Measurements from ENCODE around the gene SH3PXD2A. TPM values are rescaled to one million over a fixed set of nuclear protein-coding genes. Genes with fewer than 3 reads are reported as not detected.
A peak's percentile ranks its signal among the peaks of the same experiment; 100 is the strongest.
"Not testable (repeated sequence)": the region's sequence is repeated elsewhere in the genome, so short reads cannot be mapped to it uniquely, and the experiment has no call there.

SH3PXD2A gene
- total RNA-seq, 2 donors from 2014 or later, result 62.6 to 93.6 TPM

DNA sequence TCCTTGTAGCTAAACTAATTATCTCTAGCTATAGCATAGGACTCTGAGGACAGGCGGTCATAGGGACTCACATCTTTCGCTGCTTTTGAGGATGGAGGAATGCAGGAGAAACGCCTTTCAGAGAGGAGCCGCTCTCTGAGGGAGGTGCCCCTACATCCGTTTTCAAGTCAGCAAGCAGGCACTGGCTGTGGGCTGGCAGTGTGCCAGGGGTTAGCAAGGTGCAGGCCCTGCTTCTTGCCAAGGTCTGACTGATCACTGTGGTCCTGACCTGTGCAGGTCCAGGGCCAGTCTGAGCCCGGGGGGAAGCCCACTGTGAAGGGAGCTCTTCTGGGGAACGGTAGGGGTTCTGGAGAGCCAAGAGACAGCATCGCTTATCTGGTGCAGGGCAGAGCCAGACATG is 89.4 kb downstream of the SH3PXD2A start:
- no peak for DNase-seq (ENCODE audit: low spot score)
- intact Hi-C loops (cut with DNase I), result no loop called here

DNA sequence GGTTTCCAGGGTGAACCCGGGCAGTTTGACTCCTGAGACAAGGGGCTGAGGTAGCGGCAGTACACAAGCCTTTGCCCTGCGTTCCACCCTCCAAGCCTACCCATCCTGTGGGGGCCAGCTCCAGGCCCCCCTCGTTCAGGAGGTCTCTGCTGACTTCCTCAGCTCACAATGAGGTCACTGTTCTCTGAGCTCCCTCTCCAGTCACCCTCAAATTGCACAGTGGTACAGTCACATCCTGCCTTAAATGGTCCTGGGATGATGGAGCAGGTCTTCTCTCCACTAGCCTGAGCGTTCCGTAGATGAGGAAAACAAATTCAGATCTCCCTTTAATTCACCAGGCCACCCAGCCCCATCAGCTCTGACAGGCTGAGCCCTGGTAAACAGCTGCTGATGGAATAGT is 90.2 kb downstream of the SH3PXD2A start:
- no peak for DNase-seq (ENCODE audit: low spot score)
- intact Hi-C loops (cut with DNase I), result no loop called here

DNA sequence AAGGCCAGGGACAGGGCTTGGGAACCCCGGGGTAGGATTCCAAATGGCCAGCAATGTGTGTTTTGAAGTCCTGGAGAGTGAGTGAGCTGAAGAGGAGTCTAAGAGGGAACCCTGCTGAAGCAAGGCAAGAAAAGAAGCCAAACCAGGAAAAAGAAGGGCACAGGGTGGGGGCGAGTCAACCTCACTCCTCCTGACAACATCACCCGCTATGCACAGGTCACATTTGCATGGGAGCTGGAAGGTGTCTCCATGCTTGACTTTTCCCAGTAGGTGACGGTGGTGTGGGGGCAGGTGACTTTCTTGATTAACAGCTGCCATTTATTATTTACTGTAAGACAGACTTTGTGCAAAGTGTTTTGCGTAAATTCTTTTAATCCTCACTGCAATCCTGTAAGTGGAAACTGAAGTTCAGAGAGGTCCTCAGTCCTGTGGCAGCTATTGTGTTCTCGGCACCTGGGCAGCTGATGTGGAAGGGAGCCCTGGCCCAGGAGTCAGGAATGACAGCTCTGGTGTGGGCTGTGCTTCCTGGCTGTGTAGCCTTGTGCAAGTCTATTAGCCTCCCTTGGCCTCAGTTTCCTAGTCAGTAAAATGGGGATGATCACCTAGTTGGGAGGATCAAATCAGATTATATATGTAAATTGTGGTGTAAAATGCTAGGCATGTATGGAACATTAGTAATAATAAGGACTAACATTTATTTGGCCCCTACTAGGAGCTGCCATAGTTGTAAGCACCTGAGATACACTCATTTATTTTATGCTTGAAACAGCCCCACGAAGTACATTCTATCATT is 90.9 kb downstream of the SH3PXD2A start:
- intact Hi-C loops (cut with DNase I), result no loop called here
- DNase-seq (ENCODE audit: low spot score), result no peak

- intact Hi-C loops (cut with DNase I), result no loop called here
- no peak for DNase-seq (ENCODE audit: low spot score)
These were observed 91.8 kb downstream of the SH3PXD2A start for GRCh38 chr10:103763374-103764202.

DNA sequence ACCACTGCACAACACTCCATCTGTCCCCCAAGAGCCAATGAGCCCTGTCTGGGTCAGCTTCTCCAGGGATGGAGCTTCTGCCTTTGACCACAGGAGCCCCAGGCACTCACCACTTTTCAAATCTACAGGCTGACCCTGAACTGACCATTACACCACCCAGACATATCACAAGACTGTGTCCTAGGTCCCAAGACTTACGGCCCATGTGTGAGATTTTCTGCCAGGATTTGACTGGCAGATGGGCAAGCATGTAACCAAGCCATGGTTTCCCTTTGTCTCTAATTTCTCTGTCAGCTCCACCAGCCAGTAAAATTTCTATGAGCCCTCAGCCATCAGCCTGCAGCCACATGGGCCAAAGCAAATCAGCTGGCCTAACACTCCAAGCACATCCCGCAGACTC is 92.5 kb downstream of the SH3PXD2A start:
- no peak for DNase-seq (ENCODE audit: low spot score)
- intact Hi-C loops (cut with DNase I), result no loop called here

GRCh38 chr10:103762162-103762561 is 93.2 kb downstream of the SH3PXD2A start:
- intact Hi-C loops (cut with DNase I), result no loop called here
- DNase-seq (ENCODE audit: low spot score), result no peak

GRCh38 chr10:103761075-103761920 is 94.1 kb downstream of the SH3PXD2A start:
- intact Hi-C loops (cut with DNase I), result no loop called here
- DNase-seq (ENCODE audit: low spot score), result no peak

- intact Hi-C loops (cut with DNase I), result not testable (repeated sequence)
These were observed 95.1 kb downstream of the SH3PXD2A start for GRCh38 chr10:103760233-103760632.

DNA sequence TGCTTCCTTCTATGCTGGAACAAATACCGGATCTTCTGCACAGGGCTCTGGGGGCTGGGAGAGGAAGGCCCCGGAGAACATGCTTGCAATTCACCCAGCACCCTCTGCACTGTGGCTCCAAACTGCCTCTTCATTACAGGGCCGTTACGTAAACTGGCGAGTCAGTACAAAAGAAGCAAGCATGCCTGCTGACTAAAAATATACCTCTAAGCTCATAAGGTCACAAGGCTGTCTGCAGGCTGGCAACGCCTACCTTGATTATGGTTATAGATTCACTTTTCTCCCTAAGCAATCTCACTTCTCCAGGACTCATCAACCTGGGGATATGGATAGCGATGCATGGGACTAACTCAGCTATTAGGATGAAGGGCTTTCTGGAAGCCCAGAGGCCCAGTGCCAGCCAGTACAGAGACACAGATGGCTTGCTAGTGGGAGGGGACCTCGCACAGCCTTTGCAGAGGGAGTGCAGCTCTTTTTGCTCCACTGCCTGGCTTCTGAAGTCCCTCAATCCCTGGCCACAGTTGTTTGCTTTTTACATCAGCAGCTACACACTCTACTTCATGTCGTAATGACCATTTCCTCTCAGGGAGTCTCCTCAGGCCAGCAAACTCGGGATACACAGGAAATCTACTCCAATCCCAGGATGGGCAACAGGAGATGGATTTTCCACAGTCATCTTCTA is 96.1 kb downstream of the SH3PXD2A start:
- intact Hi-C loops (cut with DNase I), result no loop called here
- no peak for DNase-seq (ENCODE audit: low spot score)

More at GRCh38 chr10:103760233-103760632, 95.1 kb downstream of the SH3PXD2A start:
- not testable (repeated sequence) for DNase-seq (ENCODE audit: low spot score)

DNA sequence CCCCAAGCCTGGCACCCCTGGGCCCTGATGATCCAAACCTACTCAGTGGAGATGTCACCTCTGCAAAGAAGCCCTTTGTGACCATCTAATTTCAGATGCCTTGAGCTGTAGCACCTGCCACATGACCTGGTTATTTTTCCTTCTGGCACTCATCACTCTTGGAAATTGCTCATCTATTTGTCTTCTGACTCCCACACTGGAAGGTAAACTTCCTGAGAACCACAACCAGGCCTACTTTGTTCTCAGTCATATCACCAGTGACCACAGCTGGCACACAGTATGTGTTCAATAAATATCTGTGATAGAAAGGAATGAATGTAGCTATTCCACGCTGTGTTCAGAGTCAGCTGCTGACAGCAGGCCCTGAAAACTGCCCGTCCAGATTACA is 97.1 kb downstream of the SH3PXD2A start:
- intact Hi-C loops (cut with DNase I), result no loop called here
- DNase-seq (ENCODE audit: low spot score), result no peak

GRCh38 chr10:103757531-103758293 is 97.7 kb downstream of the SH3PXD2A start:
- peak; percentile 84 for DNase-seq (ENCODE audit: low spot score)

GRCh38 chr10:103756277-103756869 is 99.0 kb downstream of the SH3PXD2A start:
- intact Hi-C loops (cut with DNase I), result no loop called here
- no peak for DNase-seq (ENCODE audit: low spot score)

More at GRCh38 chr10:103757531-103758293, 97.7 kb downstream of the SH3PXD2A start:
- intact Hi-C loops (cut with DNase I), result no loop called here

GRCh38 chr10:103752680-103753248 is 102.6 kb downstream of the SH3PXD2A start:
- intact Hi-C loops (cut with DNase I), result no loop called here
- no peak for DNase-seq (ENCODE audit: low spot score)

GRCh38 chr10:103751667-103752290 is 103.6 kb downstream of the SH3PXD2A start:
- DNase-seq (ENCODE audit: low spot score), result no peak

DNA sequence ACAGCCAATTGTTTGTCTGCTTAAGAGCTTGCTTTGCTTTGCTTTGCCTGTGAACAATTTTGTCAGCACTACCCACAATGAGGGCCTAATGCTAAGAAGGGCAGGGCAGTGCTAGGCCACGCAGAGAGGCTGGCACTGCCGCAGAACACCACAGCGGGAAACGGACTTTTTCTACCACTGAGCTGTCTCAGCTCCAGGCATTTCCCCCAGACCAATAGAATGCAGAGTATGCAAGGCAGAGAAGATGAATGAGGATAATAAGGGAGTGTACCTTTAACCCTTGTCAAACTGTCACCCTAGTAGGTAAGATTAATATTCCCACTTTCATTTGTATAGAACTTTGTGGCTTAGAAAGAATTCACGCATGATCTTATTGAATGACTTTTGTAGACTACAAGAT is 104.5 kb downstream of the SH3PXD2A start:
- intact Hi-C loops (cut with DNase I), result no loop called here
- no peak for DNase-seq (ENCODE audit: low spot score)

More at GRCh38 chr10:103751667-103752290, 103.6 kb downstream of the SH3PXD2A start:
- intact Hi-C loops (cut with DNase I), result no loop called here

- no peak for DNase-seq (ENCODE audit: low spot score)
- intact Hi-C loops (cut with DNase I), result no loop called here
These were observed 105.6 kb downstream of the SH3PXD2A start for GRCh38 chr10:103749779-103750178.

DNA sequence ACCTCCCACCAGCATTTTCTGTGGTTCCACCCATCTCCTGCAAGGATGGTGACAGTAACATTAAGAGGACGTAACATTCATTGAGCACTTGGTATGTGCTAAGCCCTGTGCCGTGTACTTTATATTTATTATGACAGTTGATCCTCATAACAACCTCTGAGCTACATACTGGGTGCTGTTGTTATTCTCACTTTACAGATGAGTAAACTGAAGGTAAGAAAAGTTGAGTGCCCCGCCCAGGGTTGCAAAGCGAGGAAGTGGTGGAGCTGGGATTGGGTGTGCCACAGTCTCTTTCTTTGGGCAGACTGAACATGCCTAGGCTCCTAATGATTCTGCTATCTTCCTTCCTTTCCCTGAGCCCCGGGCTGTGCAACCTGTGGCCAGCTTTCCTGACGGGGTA is 107.4 kb downstream of the SH3PXD2A start:
- DNase-seq (ENCODE audit: low spot score), result no peak
- intact Hi-C loops (cut with DNase I), result no loop called here
